GM20000 (cell line): ENCODE results near the gene POU6F2.

Experiments
- DNase-seq: peaks from one replicate; pipeline ENCODE4 v3.0.0; 2012; ENCODE audit warnings: low spot score
- CTCF ChIP-seq: IDR thresholded peaks from 2 replicates; pipeline ENCODE4 v1.5.1; 2012; ENCODE audit warnings: mild to moderate bottlenecking, control low read depth; ENCODE audit errors: extremely low read depth, missing control alignments

Gene POU6F2

GRCh38 chr7:39488467-39489393 is 511.0 kb downstream of the POU6F2 start:
- no peak for TF ChIP-seq CTCF
- DNase-seq: no peak

- DNase-seq: no peak
- TF ChIP-seq CTCF: no peak
Measured at GRCh38 chr7:39490296-39490695, 512.6 kb downstream of the POU6F2 start.

- no peak for TF ChIP-seq CTCF
- no peak for DNase-seq
Measured at GRCh38 chr7:39493934-39494333, 516.2 kb downstream of the POU6F2 start.

GRCh38 chr7:39501358-39501757 is 523.6 kb downstream of the POU6F2 start:
- no peak for DNase-seq
- TF ChIP-seq CTCF: no peak

GRCh38 chr7:39504963-39505362 is 527.3 kb downstream of the POU6F2 start:
- DNase-seq: no peak
- TF ChIP-seq CTCF: no peak

- no peak for DNase-seq
Measured at GRCh38 chr7:39507866-39508551, 530.3 kb downstream of the POU6F2 start.

More at GRCh38 chr7:39507866-39508551, 530.3 kb downstream of the POU6F2 start:
- TF ChIP-seq CTCF: no peak
